Measurements from ENCODE around the gene ZFP69. TPM values are rescaled to one million over a fixed set of nuclear protein-coding genes. Genes with fewer than 3 reads are reported as not detected.

ZFP69 gene
- 1 to 10 TPM; 1.9 to 3.4 TPM for total RNA-seq

GRCh38 chr1:40476924-40477677 lies at the start of gene ZFP69:
Gene ZFP69, plus strand, starts transcription at chr1:40477290. Its CDS starts 2,072 bp downstream, at chr1:40479362.
- peaks cover 9% of the 10 kb centered on the region for H3K36me3 Mint-ChIP-seq (ENCODE audit: low read depth)
- H3K4me3 Mint-ChIP-seq = peak within 1 kb of the TSS; percentile 81
- peaks cover 16% of the 10 kb centered on the region for H3K4me1 Mint-ChIP-seq
- H3K9me3 Mint-ChIP-seq = peaks cover 22% of the 10 kb centered on the region
- H3K27me3 Mint-ChIP-seq = no peaks in the 10 kb centered on the region
- H3K27ac Mint-ChIP-seq = peak within 1 kb of the TSS; percentile 53
- ATAC-seq (replicated peaks) = peak; percentile 89

- Mint-ChIP-seq H3K9me3 (no peaks in the 10 kb centered on the region), H3K27ac (no peak overlapping the region), H3K4me1 (no peaks in the 10 kb centered on the region), H3K36me3 (ENCODE audit: low read depth) (peaks cover 5% of the 10 kb centered on the region), H3K4me3 (no peak overlapping the region), H3K27me3 (no peaks in the 10 kb centered on the region)
- no peak for ATAC-seq (replicated peaks)
These were observed 45.7 kb upstream of the ZFP69 start for GRCh38 chr1:40431385-40431784.

GRCh38 chr1:40432644-40433390 lies 44.3 kb upstream of the ZFP69 start:
- H3K27ac Mint-ChIP-seq = no peak overlapping the region
- H3K27me3 Mint-ChIP-seq = no peaks in the 10 kb centered on the region
- H3K9me3 Mint-ChIP-seq = no peaks in the 10 kb centered on the region
- H3K4me1 Mint-ChIP-seq = no peaks in the 10 kb centered on the region
- H3K36me3 Mint-ChIP-seq (ENCODE audit: low read depth) = no peaks in the 10 kb centered on the region
- H3K4me3 Mint-ChIP-seq = no peak overlapping the region
- no peak for ATAC-seq (replicated peaks)

- Mint-ChIP-seq H3K4me1 (no peaks in the 10 kb centered on the region), H3K36me3 (ENCODE audit: low read depth) (no peaks in the 10 kb centered on the region), H3K9me3 (no peaks in the 10 kb centered on the region), H3K27me3 (no peaks in the 10 kb centered on the region), H3K4me3 (no peak overlapping the region), H3K27ac (no peak overlapping the region)
- no peak for ATAC-seq (replicated peaks)
These were observed 41.6 kb upstream of the ZFP69 start for GRCh38 chr1:40435471-40435870.

GRCh38 chr1:40435876-40436275 lies 41.2 kb upstream of the ZFP69 start:
- Mint-ChIP-seq H3K27ac (no peak overlapping the region), H3K27me3 (no peaks in the 10 kb centered on the region), H3K4me3 (no peak overlapping the region), H3K4me1 (no peaks in the 10 kb centered on the region), H3K9me3 (no peaks in the 10 kb centered on the region), H3K36me3 (ENCODE audit: low read depth) (no peaks in the 10 kb centered on the region)
- no peak for ATAC-seq (replicated peaks)

DNA sequence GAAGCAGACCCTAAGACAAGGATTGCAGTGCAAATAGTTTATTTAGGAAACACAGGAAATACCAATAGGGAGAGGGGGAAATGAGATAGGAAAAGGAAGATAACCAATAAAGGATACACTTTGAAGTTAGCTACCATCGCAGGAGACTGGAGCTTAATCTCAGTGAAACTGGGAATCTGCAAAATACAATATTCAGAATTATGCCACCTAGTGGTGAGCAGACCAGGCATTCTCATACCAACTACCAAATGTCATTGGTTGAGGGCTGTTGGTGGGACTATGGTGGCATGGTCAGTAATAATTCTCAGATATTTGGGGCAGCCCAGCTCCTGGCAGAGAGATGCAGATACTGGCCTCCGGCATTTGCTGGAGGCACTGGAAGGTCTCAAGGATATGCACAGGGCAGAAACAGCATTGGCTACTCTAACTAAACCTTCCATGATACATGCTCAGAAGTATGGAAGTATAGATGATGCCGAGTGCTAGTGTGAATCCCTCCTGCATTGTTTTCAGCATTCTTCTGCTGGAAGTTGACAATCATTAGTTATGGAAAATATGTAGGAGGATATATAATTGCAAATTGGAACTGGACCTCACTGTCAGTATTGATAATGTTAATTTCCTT lies 38.6 kb upstream of the ZFP69 start:
- peak; percentile 61 for ATAC-seq (replicated peaks)
- no peaks in the 10 kb centered on the region for H3K4me1 Mint-ChIP-seq
- no peaks in the 10 kb centered on the region for H3K9me3 Mint-ChIP-seq
- H3K4me3 Mint-ChIP-seq = no peak overlapping the region
- H3K36me3 Mint-ChIP-seq (ENCODE audit: low read depth) = no peaks in the 10 kb centered on the region
- H3K27ac Mint-ChIP-seq = no peak overlapping the region
- H3K27me3 Mint-ChIP-seq = no peaks in the 10 kb centered on the region

- Mint-ChIP-seq H3K4me1 (no peaks in the 10 kb centered on the region), H3K27ac (no peak overlapping the region), H3K27me3 (no peaks in the 10 kb centered on the region), H3K4me3 (no peak overlapping the region), H3K36me3 (ENCODE audit: low read depth) (no peaks in the 10 kb centered on the region), H3K9me3 (no peaks in the 10 kb centered on the region)
- ATAC-seq (replicated peaks) = no peak
These were observed 37.8 kb upstream of the ZFP69 start for GRCh38 chr1:40439247-40439646.

- peak within 1 kb of the TSS; percentile 94 for H3K27ac Mint-ChIP-seq
- H3K9me3 Mint-ChIP-seq = peaks cover 8% of the 10 kb centered on the region
- H3K4me1 Mint-ChIP-seq = peaks cover 20% of the 10 kb centered on the region
- peak within 1 kb of the TSS; percentile 91 for H3K4me3 Mint-ChIP-seq
- no peaks in the 10 kb centered on the region for H3K27me3 Mint-ChIP-seq
- peaks cover 37% of the 10 kb centered on the region for H3K36me3 Mint-ChIP-seq (ENCODE audit: low read depth)
- peak; percentile 63 for ATAC-seq (replicated peaks)
These were observed 27.2 kb upstream of the ZFP69 start, which contains the start of gene ZFP69B for GRCh38 chr1:40449684-40450494. Gene ZFP69B, plus strand, starts transcription at chr1:40450476. Its CDS starts 486 bp downstream, at chr1:40450962.

DNA sequence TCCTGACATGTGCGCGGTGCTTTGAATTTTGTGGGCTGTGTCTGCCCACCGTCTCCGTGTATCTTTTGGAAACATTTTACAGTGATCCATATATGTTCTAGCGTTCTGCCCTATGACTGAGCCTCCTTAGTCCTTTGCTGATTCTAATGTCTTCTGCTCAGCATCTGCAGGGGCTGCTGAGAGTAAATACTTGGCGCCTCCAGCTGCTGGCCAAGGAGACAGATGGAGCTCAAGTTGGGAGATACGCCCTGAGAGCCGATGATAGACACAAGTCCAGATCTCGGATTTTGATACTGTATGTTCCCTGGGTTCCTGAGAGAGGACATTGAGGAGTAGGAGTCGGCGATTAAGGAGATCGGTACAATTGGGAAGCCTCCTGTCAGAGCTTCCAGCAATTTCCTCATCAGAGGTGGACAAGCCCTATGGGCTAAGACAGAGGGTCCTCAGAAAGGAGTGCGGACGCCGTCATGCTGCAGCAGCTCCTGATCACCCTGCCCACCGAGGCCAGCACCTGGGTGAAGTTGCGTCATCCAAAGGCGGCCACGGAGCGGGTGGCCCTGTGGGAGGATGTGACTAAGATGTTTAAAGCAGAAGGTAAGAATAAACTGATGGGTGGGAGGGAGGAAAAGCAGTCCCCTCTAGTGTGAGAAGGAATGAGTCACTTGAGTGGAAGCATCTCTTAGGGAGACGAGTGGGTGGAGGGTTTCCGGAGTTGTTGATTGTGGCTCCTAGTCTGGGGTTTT lies 26.4 kb upstream of the ZFP69 start:
- H3K4me3 Mint-ChIP-seq = peak overlapping the region; percentile 91
- peaks cover 22% of the 10 kb centered on the region for H3K4me1 Mint-ChIP-seq
- ATAC-seq (replicated peaks) = peak; percentile 88
- H3K27ac Mint-ChIP-seq = peak overlapping the region; percentile 94
- H3K27me3 Mint-ChIP-seq = no peaks in the 10 kb centered on the region
- peaks cover 45% of the 10 kb centered on the region for H3K36me3 Mint-ChIP-seq (ENCODE audit: low read depth)
- H3K9me3 Mint-ChIP-seq = peaks cover 10% of the 10 kb centered on the region

- Mint-ChIP-seq H3K27ac (peak overlapping the region; percentile 94), H3K4me3 (peak overlapping the region; percentile 91), H3K36me3 (ENCODE audit: low read depth) (peaks cover 50% of the 10 kb centered on the region), H3K27me3 (no peaks in the 10 kb centered on the region), H3K9me3 (peaks cover 12% of the 10 kb centered on the region), H3K4me1 (peaks cover 22% of the 10 kb centered on the region)
- peak; percentile 39 for ATAC-seq (replicated peaks)
These were observed 25.9 kb upstream of the ZFP69 start for GRCh38 chr1:40451238-40451585.

DNA sequence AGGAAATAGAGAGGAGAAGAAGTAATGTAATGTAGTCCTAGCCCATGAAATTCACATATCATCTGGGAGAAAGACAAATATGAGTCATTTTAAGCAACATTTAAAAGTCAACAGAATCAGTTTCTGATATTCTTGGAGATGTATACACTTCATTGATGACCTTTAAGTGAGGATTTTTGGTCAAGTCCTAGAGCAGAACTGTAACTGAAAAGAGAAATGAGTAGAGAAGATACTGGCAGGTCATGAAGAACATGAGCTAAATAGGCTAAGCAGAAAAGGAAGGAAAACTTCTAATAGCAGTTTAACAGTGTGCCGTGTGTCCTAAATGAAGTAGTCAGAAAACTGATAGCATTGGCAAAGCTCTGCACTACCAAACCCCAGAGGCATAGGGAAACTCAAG lies 22.2 kb upstream of the ZFP69 start:
- Mint-ChIP-seq H3K4me3 (no peak overlapping the region), H3K36me3 (ENCODE audit: low read depth) (peaks cover 87% of the 10 kb centered on the region), H3K27me3 (no peaks in the 10 kb centered on the region), H3K27ac (no peak overlapping the region), H3K9me3 (peaks cover 38% of the 10 kb centered on the region), H3K4me1 (peaks cover 22% of the 10 kb centered on the region)
- ATAC-seq (replicated peaks) = no peak

- no peaks in the 10 kb centered on the region for H3K4me1 Mint-ChIP-seq
- H3K36me3 Mint-ChIP-seq (ENCODE audit: low read depth) = peaks cover 57% of the 10 kb centered on the region
- no peaks in the 10 kb centered on the region for H3K27me3 Mint-ChIP-seq
- H3K27ac Mint-ChIP-seq = no peak overlapping the region
- no peak overlapping the region for H3K4me3 Mint-ChIP-seq
- H3K9me3 Mint-ChIP-seq = peaks cover 50% of the 10 kb centered on the region
- no peak for ATAC-seq (replicated peaks)
These were observed 14.0 kb upstream of the ZFP69 start for GRCh38 chr1:40462956-40463590.

DNA sequence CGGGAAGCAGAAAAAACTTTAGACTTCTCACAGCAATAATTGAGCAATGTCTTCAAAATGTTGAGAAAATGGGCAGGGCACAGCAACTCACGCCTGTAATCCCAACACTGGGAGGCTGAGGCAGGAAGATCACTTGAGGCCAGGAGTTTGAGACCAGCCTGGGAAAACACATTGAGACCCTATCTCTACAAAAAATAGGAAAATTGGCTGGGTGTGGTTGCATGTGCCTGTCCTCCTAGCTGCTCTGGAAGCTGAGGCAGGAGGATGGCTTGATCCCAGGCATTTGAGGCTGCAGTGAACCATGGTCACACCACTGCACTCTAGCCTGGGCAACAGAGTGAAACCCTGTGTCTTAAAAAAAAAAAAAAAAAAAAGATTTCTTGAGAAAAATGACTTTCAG lies 7.8 kb upstream of the ZFP69 start:
- H3K9me3 Mint-ChIP-seq = peaks cover 46% of the 10 kb centered on the region
- no peak for ATAC-seq (replicated peaks)
- no peak overlapping the region for H3K27ac Mint-ChIP-seq
- H3K4me1 Mint-ChIP-seq = no peaks in the 10 kb centered on the region
- peaks cover 6% of the 10 kb centered on the region for H3K36me3 Mint-ChIP-seq (ENCODE audit: low read depth)
- no peak overlapping the region for H3K4me3 Mint-ChIP-seq
- H3K27me3 Mint-ChIP-seq = no peaks in the 10 kb centered on the region

Data from activated T-helper 17 cell treated with anti-CD3 and anti-CD28 coated beads, Interleukin-2, amount 50 U/mL, for 72 hours (primary cell).